Lower leg skin (tissue), 4 donors: ENCODE data around the gene CHIA. TPM values are rescaled to one million over a fixed set of nuclear protein-coding genes. Genes with fewer than 3 reads are reported as not detected.

Experiments
- DNase-seq, 2 donors: peaks; one replicate each; pipeline ENCODE4 v3.0.0-alpha.2; 2019; ENCODE audit warnings: low spot score in 2 of 2
- H3K4me3 ChIP-seq: fragments of 200-600 bp; sonication (generic); 2 replicates; pipeline ENCODE4 v1.5.1; 2017; ENCODE audit warnings: mild to moderate bottlenecking, low read depth; ENCODE audit not compliant: poor library complexity, severe bottlenecking
- POLR2A ChIP-seq, 2 donors: fragments of 450-650 bp; IDR thresholded peaks; one replicate each; pipeline ENCODE4 v1.6.1; 2016 to 2017; ENCODE audit warnings: antibody characterized with exemption in 2 of 2, mild to moderate bottlenecking in 1 of 2, moderate library complexity in 1 of 2
- WGBS, 2 donors: methylation state at CpG; one replicate each; pipeline ENCODE4 v1.1.5; 2018; 5-methylcytosine and 5-hydroxymethylcytosine counted together
- intact Hi-C: fragments of 100-400 bp; cut with DNase I; formaldehyde crosslinking; loops from one replicate; pipeline ENCODE4 v1.15.0; 2023; ENCODE audit warnings: low total_unique reads
- total RNA-seq, 4 donors: library from RNA; depleted of rRNA; stranded (reverse); fragments of >200 nt; gene quantifications; one replicate each; pipeline ENCODE4 v1.1.0, GENCODE V29; 2016
- TF ChIP-seq, protein P1 (sequence below), 3 donors: fragments of 450-650 bp; IDR thresholded peaks; one replicate each; pipeline ENCODE4 v1.5.1; 2016; ENCODE audit warnings: antibody characterized with exemption in 3 of 3, mild to moderate bottlenecking in 3 of 3, moderate library complexity in 2 of 3

The CHIA gene
- total RNA-seq, 4 donors from 2014 or later: not detected

DNA sequence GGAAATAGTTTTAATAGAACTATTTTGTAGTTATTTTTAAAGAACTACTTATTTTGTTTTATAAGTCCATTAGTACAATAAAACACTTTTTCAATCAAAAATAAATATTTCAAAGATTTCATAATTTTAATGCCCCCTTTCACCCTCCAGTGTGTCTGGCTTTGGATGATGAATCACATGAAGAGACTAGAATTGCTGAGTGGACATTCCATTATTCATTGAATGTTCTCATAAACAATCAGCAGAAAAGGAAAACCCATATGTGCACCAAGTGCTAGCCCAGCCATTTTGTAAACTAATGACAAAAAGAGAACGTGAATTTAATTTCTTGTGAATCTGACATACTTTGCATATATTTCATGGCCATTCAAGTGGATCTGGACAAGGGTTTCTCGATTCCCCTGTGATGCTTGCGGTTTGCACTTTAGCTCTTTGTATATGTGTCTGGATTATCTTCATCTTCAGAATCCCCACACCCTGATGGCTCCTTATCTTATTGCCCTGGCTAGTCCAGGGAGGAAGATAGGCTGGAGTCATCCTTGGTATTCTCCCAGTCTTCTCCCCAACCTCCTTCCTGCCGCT is 20.7 kb upstream of the CHIA start:
- H3K4me3 ChIP-seq: no peak overlapping the region
- no peak for TF ChIP-seq POLR2A (IDR thresholded peaks at IDR 0.05)
- TF ChIP-seq, protein P1, sequence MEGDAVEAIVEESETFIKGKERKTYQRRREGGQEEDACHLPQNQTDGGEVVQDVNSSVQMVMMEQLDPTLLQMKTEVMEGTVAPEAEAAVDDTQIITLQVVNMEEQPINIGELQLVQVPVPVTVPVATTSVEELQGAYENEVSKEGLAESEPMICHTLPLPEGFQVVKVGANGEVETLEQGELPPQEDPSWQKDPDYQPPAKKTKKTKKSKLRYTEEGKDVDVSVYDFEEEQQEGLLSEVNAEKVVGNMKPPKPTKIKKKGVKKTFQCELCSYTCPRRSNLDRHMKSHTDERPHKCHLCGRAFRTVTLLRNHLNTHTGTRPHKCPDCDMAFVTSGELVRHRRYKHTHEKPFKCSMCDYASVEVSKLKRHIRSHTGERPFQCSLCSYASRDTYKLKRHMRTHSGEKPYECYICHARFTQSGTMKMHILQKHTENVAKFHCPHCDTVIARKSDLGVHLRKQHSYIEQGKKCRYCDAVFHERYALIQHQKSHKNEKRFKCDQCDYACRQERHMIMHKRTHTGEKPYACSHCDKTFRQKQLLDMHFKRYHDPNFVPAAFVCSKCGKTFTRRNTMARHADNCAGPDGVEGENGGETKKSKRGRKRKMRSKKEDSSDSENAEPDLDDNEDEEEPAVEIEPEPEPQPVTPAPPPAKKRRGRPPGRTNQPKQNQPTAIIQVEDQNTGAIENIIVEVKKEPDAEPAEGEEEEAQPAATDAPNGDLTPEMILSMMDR (IDR thresholded peaks at IDR 0.05): no peak
- WGBS, 2 donors: 92% methylated on average over 4 of the region's 4 CpGs
- intact Hi-C loops: no loop called here
- DNase-seq: no peak

GRCh38 chr1:111270771-111271463 is 19.7 kb upstream of the CHIA start:
- no peak overlapping the region for H3K4me3 ChIP-seq
- WGBS, 2 donors: 16 to 21% methylated on average over 22 to 39 of the region's 40 CpGs

DNA sequence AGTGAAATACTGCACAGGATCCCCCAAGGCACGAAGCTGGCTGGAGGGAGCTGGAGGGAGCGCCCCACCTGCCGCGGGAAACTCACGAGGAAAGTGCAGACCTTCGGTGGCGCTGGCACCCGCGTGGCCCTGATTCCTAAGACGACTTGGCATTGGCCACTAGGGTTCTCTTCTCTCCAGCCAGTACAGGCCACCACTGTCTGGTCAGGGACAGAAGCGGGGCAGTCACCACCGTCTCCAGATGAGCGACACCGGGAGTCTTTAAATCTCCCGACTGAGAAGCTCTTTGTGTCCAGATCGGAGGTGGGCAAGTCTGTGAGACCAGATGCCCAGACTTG is 19.2 kb upstream of the CHIA start:
- intact Hi-C loops: no loop called here
- TF ChIP-seq, protein P1 (IDR thresholded peaks at IDR 0.05): no peak
- TF ChIP-seq POLR2A (IDR thresholded peaks at IDR 0.05): no peak
- WGBS, 2 donors: 15 to 18% methylated on average over 16 of the region's 16 CpGs
- no peak for DNase-seq
- no peak overlapping the region for H3K4me3 ChIP-seq

More at GRCh38 chr1:111270771-111271463, 19.7 kb upstream of the CHIA start:
- DNase-seq: no peak
- intact Hi-C loops: no loop called here
- TF ChIP-seq, protein P1 (IDR thresholded peaks at IDR 0.05): no peak
- no peak for TF ChIP-seq POLR2A (IDR thresholded peaks at IDR 0.05)

DNA sequence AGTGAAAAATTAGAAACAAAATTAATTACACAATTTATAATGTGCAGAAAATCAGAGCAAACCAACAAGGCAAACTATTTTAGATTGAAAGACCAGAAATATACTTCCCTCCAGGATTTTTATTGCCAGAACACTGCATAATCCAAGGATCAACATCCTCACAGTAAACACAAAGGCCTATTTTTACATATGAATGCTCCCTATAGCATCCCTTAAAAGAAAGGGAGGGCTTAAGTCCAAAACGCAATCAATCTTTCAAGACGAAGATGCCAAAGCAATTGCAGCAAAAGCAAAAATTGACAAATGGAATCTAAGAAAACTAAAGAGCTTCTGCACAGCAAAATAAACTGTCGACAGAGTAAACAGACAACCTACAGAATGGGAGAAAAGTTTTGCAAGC is 18.6 kb upstream of the CHIA start:
- 65 to 68% methylated on average over 3 of the region's 3 CpGs for WGBS, 2 donors
- no peak overlapping the region for H3K4me3 ChIP-seq
- intact Hi-C loops: no loop called here
- TF ChIP-seq, protein P1 (IDR thresholded peaks at IDR 0.05): no peak
- TF ChIP-seq POLR2A (IDR thresholded peaks at IDR 0.05): no peak
- no peak for DNase-seq

DNA sequence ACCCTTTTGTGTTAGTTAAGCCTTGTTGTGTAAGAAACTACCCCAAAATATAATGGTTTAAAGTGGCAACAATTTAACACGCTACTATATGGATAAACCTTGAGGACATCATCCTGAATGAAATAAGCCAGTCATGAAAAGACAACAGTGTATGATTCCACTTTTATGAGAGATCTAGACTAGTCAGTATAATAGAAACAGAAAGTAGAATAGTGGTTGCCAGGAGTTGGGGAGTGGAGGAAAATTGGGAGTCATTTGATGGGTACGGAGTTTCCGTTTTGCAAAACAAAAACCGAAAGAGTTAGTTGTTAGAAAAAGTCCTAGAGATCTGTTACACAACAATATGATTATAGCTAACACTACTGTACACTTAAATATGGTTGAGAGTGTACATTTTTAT is 16.0 kb upstream of the CHIA start:
- 69 to 73% methylated on average over 4 of the region's 4 CpGs for WGBS, 2 donors
- H3K4me3 ChIP-seq: no peak overlapping the region
- TF ChIP-seq POLR2A (IDR thresholded peaks at IDR 0.05): no peak
- TF ChIP-seq, protein P1 (IDR thresholded peaks at IDR 0.05): no peak
- no peak for DNase-seq
- intact Hi-C loops: no loop called here
